Adrenal gland (tissue), 12 donors: ENCODE data around the gene GJB3. TPM values are rescaled to one million over a fixed set of nuclear protein-coding genes. Genes with fewer than 3 reads are reported as not detected.

Source experiments
- DNase-seq, 7 donors: peaks; one replicate each; pipeline ENCODE4 v3.0.0-alpha.2; 2019 to 2020
- H3K27ac ChIP-seq, 5 donors: fragments of 200-600 bp; sonication (generic) in 4 of 5; 1 replicate in 3 of 5; 2 replicates in 2 of 5; pipeline versions ENCODE4 v1.5.1 to v1.8.0; 2016 to 2020; ENCODE audit warnings: mild to moderate bottlenecking in 1 of 5
- H3K27me3 ChIP-seq: fragments of 200-600 bp; 2 replicates; pipeline ENCODE4 v1.8.0; 2021
- H3K36me3 ChIP-seq, 2 donors: fragments of 200-600 bp; replicated peaks in 1 of 2; 1 replicate in 1 of 2; 2 replicates in 1 of 2; pipeline versions ENCODE4 v1.5.1 to v1.8.0; 2018 to 2022
- H3K4me1 ChIP-seq, 2 donors: fragments of 200-600 bp; replicated peaks in 1 of 2; 1 replicate in 1 of 2; 2 replicates in 1 of 2; pipeline versions ENCODE4 v1.5.1 to v1.8.0; 2018 to 2021
- H3K4me3 ChIP-seq, 4 donors: fragments of 200-600 bp; sonication (generic) in 3 of 4; one replicate each; pipeline ENCODE4 v1.5.1; 2016 to 2018
- H3K9me3 ChIP-seq, 3 donors: fragments of 200-600 bp; sonication (generic) in 1 of 3; replicated peaks in 1 of 3; 1 replicate in 2 of 3; 2 replicates in 1 of 3; pipeline versions ENCODE4 v1.5.1 to v1.8.0; 2016 to 2021
- CTCF ChIP-seq, 6 experiments: fragments of 450-650 bp in 4 of 6; fragments of 200-600 bp in 2 of 6; sonication (generic) in 1 of 6; IDR thresholded peaks; 1 replicate in 5 of 6; 2 replicates in 1 of 6; pipeline versions ENCODE4 v1.5.1 to v1.8.0; 2016 to 2021; ENCODE audit warnings: antibody characterized with exemption in 6 of 6, mild to moderate bottlenecking in 2 of 6, moderate library complexity in 1 of 6
- POLR2A ChIP-seq, 2 donors: fragments of 450-650 bp; IDR thresholded peaks; one replicate each; pipeline ENCODE4 v1.6.1; 2017; ENCODE audit warnings: antibody characterized with exemption in 2 of 2, mild to moderate bottlenecking in 2 of 2, moderate library complexity in 1 of 2
- WGBS, 4 donors: extraction: QIAGEN DNeasy Blood & Tissue Kit in 2 of 4; methylation state at CpG; one replicate each; pipeline versions ENCODE4 v1.1.5 to v1.1.7; 2013 to 2017; 5-methylcytosine and 5-hydroxymethylcytosine counted together
- intact Hi-C, 2 donors: fragments of 100-400 bp; cut with DNase I; formaldehyde crosslinking; loops; one replicate each; pipeline versions ENCODE4 v1.14.1 to v1.15.0; 2022 to 2023
- polyA plus RNA-seq, 3 donors: library from polyadenylated mRNA; stranded (reverse); fragments of 200-250 nt in 2 of 3; fragments of 350-450 nt in 1 of 3; fragmentation: Illumina TruSeq in 1 of 3; extraction: RNeasy Lipid Tissue Mini Kit (QIAGEN cat#74804) in 1 of 3; gene quantifications; one replicate each; pipeline ENCODE4 v1.2.3, GENCODE V29; 2013 to 2014
- total RNA-seq, 9 donors: library from RNA; depleted of rRNA in 4 of 9; stranded (reverse); fragments of >200 nt in 4 of 9; fragments of 120-200 nt in 1 of 9; fragmentation: NEBNext Ultra II Directional in 1 of 9; extraction: Animal tissue kit (Norgen Biotek cat#: 25700) in 1 of 9; gene quantifications; one replicate each; pipeline versions ENCODE4 v1.1.0 to v1.2.4, GENCODE V29; 2013 to 2023
- donor health status: healthy with polysubstance abuse.
- donor health status: Bipolar disorder and iron deficiency.
- donor health status: DM: yes; HTN: yes; CAD: no.
- donor health status: DM: no; HTN: no; CAD: no.
- donor health status: DM: no; HTN: no; CAD: no.
- donor health status: DM: yes; HTN: yes; CAD: no.

The GJB3 gene
- total and polyA plus RNA-seq, 12 donors = 0.11 to 0.32 (median 0.15) TPM; not detected in 6

DNA sequence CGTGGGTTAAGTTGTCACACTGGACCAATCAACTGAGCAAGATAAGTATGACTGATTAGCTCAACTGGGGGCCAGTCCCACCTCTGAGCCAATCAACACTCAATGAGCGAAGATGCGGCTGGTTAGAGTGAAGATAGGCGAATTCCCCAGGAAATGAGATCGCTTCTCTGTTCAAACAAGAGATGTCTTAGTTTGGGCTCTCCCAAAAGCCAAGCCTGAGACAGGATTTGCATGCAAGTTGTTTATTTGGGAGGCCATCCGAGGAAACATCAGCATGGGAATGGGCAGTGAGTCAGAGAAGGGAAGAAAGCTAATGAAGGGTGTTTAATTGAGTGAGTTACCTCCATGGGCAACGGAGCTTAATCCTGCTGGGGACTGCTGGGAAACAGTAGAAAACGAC is 31.0 kb upstream of the GJB3 start:
- no peaks in the 10 kb centered on the region for H3K36me3 ChIP-seq
- H3K4me3 ChIP-seq = no peak overlapping the region
- H3K9me3 ChIP-seq = no peaks in the 10 kb centered on the region
- intact Hi-C loops = no loop called here
- H3K27ac ChIP-seq = no peak overlapping the region
- WGBS, 4 donors = 58 to 71% (median 68%) methylated on average over 8 of the region's 8 CpGs
- no peaks in the 10 kb centered on the region for H3K27me3 ChIP-seq
- no peaks in the 10 kb centered on the region for H3K4me1 ChIP-seq
- TF ChIP-seq CTCF (IDR thresholded peaks at IDR 0.05) (no peak), POLR2A (IDR thresholded peaks at IDR 0.05) (no peak)
- no peak for DNase-seq

- TF ChIP-seq CTCF (IDR thresholded peaks at IDR 0.05) = no peak
- TF ChIP-seq POLR2A (IDR thresholded peaks at IDR 0.05) = no peak
- Histone ChIP-seq H3K36me3 (no peaks in the 10 kb centered on the region), H3K27ac (no peak overlapping the region), H3K27me3 (no peaks in the 10 kb centered on the region), H3K4me1 (no peaks in the 10 kb centered on the region), H3K4me3 (no peak overlapping the region), H3K9me3 (no peaks in the 10 kb centered on the region)
- intact Hi-C loops = no loop called here
- peak in 5 of 7 donors; percentile 24 to 55 (median 38) for DNase-seq
- 70 to 88% (median 83%) methylated on average over 2 to 5 of the region's 5 CpGs for WGBS, 4 donors
These were observed 30.4 kb upstream of the GJB3 start for GRCh38 chr1:34750610-34751009.

- no peak overlapping the region for H3K27ac ChIP-seq
- no peak for DNase-seq
- 82 to 87% (median 84%) methylated on average over 3 of the region's 3 CpGs for WGBS, 4 donors
- H3K36me3 ChIP-seq = no peaks in the 10 kb centered on the region
- no peaks in the 10 kb centered on the region for H3K9me3 ChIP-seq
- intact Hi-C loops = no loop called here
- H3K27me3 ChIP-seq = no peaks in the 10 kb centered on the region
- TF ChIP-seq CTCF (IDR thresholded peaks at IDR 0.05) (no peak), POLR2A (IDR thresholded peaks at IDR 0.05) (no peak)
- no peaks in the 10 kb centered on the region for H3K4me1 ChIP-seq
- H3K4me3 ChIP-seq = no peak overlapping the region
These were observed 27.9 kb upstream of the GJB3 start for GRCh38 chr1:34753163-34753562.

DNA sequence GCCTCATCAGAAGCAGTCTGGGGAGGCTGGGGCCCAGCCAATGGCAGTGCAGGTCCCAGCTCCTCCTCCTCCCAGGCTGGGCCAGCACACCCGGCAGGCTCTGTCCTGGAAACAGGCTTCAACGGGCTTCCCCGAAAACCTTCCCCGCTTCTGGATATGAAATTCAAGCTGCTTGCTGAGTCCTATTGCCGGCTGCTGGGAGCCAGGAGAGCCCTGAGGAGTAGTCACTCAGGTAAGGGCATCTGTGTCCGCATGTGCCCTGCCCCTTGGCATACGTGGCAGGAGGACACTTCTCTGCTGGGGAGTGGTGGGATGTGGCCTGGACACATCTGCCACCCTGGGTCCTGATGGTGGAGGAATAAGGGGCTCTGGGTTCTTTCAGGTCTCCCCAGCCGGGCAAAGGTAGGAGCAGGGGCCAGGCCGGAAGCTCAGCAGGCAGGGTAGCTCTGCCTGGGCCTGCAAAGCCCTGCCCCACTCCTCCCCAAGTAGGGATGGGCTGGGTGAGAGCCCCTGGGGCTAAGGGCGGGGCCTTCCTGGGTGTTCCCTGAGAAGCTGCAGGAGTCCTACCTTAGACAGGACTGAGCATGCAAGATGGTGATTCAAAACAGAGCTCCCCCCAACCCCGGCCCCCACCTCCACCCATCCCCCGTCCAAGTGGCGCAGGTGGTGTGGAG is 25.9 kb upstream of the GJB3 start, which contains the start of gene GJB5:
GJB5 (plus strand) TSS at position 84 of the 674 bp plus-strand sequence. CDS start 2,284 bp downstream, outside the sequence.
- DNase-seq = no peak
- TF ChIP-seq POLR2A (IDR thresholded peaks at IDR 0.05) (no peak), CTCF (IDR thresholded peaks at IDR 0.05) (no peak)
- no peak within 1 kb of the TSS for H3K4me3 ChIP-seq
- no peaks in the 10 kb centered on the region for H3K36me3 ChIP-seq
- no peak within 1 kb of the TSS for H3K27ac ChIP-seq
- H3K4me1 ChIP-seq = no peaks in the 10 kb centered on the region
- 67 to 84% (median 72%) methylated on average over 5 to 13 of the region's 13 CpGs for WGBS, 4 donors
- intact Hi-C loops = no loop called here
- H3K27me3 ChIP-seq = no peaks in the 10 kb centered on the region
- H3K9me3 ChIP-seq = no peaks in the 10 kb centered on the region
